Measurements from ENCODE around the gene SHCBP1L.

- TF ChIP-seq POLR2AphosphoS5 (IDR thresholded peaks at IDR 0.05): no peak
- TF ChIP-seq CTCF (IDR thresholded peaks at IDR 0.05): no peak
- no peak for TF ChIP-seq EP300 (IDR thresholded peaks at IDR 0.05)
- TF ChIP-seq POLR2A (IDR thresholded peaks at IDR 0.05): no peak
Measured at GRCh38 chr1:182977480-182977879, 24.5 kb upstream of the SHCBP1L start.

Measured in sigmoid colon (tissue), 4 donors.